ENCODE measurements around the gene LRRN3. TPM values are rescaled to one million over a fixed set of nuclear protein-coding genes. Genes with fewer than 3 reads are reported as not detected.

The LRRN3 gene
- total and polyA plus RNA-seq, 4 donors: 39.6 to 106 (median 78.3) TPM

DNA sequence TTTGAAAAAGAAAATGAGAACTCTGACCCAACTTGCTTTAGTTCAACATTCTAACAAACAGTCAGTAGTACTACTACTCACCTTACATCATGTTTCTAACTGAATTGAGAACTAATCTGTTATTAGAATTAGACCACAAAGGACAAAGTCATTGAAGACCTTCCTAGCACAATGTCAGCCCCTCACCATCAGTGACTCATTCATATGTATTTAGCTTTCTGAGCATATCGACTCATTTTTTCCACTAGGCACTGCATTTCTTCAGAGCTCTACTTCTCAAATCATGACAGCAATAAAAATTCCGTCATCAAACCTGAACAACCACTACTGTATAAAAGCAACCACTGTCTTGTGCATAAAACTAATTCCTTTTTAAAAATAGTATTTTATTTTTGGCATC is 4.4 kb upstream of the LRRN3 start:
- no peaks in the 10 kb centered on the region for H3K36me3 ChIP-seq (ENCODE audit: control insufficient read depth, insufficient read depth, low read length)
- no peaks in the 10 kb centered on the region for H3K4me1 ChIP-seq (ENCODE audit: control insufficient read depth, insufficient read depth, low read length)
- no peak overlapping the region for H3K4me3 ChIP-seq (ENCODE audit: low read depth, low read length)
- DNase-seq (ENCODE audit: low read depth in 4 of 6, low spot score in 6 of 6): no peak
- no peaks in the 10 kb centered on the region for H3K27me3 ChIP-seq (ENCODE audit: control insufficient read depth, insufficient read depth, low read length)
- WGBS (ENCODE audit: insufficient coverage): 100% methylated on average over 1 of the region's 2 CpGs
- no peaks in the 10 kb centered on the region for H3K9me3 ChIP-seq (ENCODE audit: control insufficient read depth, insufficient read depth, low read length)
- H3K27ac ChIP-seq (ENCODE audit: low read depth, low read length): no peak overlapping the region

DNA sequence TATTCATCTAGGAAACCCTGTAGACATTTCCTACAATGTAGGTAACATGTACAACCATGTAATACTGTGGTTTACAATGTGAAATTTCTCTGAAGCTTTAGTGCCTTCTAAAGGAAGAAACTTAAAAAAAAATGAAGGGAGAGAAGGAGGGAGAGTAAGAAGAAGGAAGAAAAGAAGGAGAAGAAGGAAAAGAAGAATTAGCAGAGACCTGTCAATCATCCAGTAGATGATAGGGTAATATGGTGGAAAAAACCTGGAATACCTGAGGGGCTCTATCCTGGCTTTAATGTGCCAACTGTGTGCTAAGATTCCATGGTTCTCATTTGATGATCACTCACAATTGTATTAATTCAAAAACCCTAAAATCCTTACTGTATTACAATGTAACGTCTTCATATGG is 2.6 kb upstream of the LRRN3 start:
- no CpG with 5 or more reads among the region's 1 CpG for WGBS (ENCODE audit: insufficient coverage)
- Histone ChIP-seq H3K4me1 (ENCODE audit: control insufficient read depth, insufficient read depth, low read length) (no peaks in the 10 kb centered on the region), H3K4me3 (ENCODE audit: low read depth, low read length) (no peak overlapping the region), H3K9me3 (ENCODE audit: control insufficient read depth, insufficient read depth, low read length) (no peaks in the 10 kb centered on the region), H3K27me3 (ENCODE audit: control insufficient read depth, insufficient read depth, low read length) (no peaks in the 10 kb centered on the region), H3K36me3 (ENCODE audit: control insufficient read depth, insufficient read depth, low read length) (no peaks in the 10 kb centered on the region), H3K27ac (ENCODE audit: low read depth, low read length) (no peak overlapping the region)
- DNase-seq (ENCODE audit: low read depth in 4 of 6, low spot score in 6 of 6): no peak

DNA sequence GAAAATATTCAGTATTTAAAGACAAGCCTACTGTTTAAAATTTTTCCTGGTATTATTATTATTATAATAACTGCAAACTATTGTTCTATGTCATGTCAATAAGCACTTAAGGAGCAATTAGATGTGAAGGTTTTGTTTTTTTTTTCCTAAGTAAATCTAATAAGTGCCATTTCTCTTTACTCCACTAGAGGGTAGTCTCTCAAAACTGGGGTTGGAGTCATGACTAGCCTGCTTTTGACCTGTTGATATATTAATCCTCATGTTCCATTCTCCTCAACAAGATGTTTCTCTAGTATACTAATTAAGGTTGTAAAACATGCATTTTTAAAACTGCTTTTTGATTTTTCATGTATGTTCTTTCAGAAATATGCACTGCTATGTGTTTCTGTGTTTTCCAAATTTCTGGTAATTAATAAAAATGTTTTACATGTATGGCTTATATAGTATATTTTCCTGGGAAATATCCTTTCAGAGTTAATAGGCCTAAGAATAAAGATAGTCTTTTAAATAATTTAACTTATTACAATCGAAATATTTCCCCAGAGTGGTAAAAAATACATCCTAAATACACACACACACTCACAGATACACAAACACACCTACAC is 1.0 kb upstream of the LRRN3 start:
- H3K36me3 ChIP-seq (ENCODE audit: control insufficient read depth, insufficient read depth, low read length): no peaks in the 10 kb centered on the region
- H3K27ac ChIP-seq (ENCODE audit: low read depth, low read length): no peak overlapping the region
- no peak overlapping the region for H3K4me3 ChIP-seq (ENCODE audit: low read depth, low read length)
- DNase-seq (ENCODE audit: low read depth in 4 of 6, low spot score in 6 of 6): peak in 3 of 6 donors; percentile 32 to 85 (median 72)
- no peaks in the 10 kb centered on the region for H3K9me3 ChIP-seq (ENCODE audit: control insufficient read depth, insufficient read depth, low read length)
- H3K4me1 ChIP-seq (ENCODE audit: control insufficient read depth, insufficient read depth, low read length): no peaks in the 10 kb centered on the region
- no peaks in the 10 kb centered on the region for H3K27me3 ChIP-seq (ENCODE audit: control insufficient read depth, insufficient read depth, low read length)
- WGBS (ENCODE audit: insufficient coverage): no CpG with 5 or more reads among the region's 1 CpG

DNA sequence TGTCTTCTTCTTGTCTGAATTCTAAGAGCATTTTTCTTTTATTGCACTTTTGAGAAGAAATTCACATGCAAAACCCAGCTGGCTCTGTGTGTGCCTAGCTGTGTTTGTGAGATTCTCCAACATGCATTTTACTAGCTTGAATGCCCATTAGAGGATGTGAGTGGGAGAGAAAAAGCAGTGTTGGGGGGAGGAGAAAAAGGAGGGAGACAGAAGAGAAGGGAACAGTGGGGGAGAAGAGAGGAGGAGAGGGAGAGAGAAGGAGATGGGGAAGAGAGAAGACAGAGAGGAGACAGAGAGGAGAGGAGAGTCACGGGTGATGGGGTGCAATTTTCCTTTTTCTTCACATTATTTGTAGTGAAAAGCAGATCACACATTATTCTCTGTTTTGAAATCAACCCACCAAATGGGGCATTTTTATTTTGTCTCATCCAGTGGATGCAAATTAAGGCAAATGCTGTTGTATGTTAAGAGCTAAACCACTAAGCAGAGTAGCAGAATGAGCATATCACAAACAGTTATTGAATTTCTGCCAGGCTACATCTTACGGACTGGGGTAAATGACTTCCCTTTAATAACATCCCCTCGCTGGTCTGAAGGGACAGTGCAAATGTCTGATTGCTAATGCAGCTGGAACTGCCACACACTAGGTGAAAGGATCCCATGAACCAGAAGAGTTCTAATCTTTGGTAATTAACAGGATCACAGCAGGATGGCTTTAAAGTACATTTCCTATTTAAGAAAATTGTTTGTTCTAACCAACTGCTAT is 849 bp downstream of the LRRN3 start:
- no peaks in the 10 kb centered on the region for H3K36me3 ChIP-seq (ENCODE audit: control insufficient read depth, insufficient read depth, low read length)
- DNase-seq (ENCODE audit: low read depth in 4 of 6, low spot score in 6 of 6): peak in 5 of 6 donors; percentile 53 to 92 (median 70)

DNA sequence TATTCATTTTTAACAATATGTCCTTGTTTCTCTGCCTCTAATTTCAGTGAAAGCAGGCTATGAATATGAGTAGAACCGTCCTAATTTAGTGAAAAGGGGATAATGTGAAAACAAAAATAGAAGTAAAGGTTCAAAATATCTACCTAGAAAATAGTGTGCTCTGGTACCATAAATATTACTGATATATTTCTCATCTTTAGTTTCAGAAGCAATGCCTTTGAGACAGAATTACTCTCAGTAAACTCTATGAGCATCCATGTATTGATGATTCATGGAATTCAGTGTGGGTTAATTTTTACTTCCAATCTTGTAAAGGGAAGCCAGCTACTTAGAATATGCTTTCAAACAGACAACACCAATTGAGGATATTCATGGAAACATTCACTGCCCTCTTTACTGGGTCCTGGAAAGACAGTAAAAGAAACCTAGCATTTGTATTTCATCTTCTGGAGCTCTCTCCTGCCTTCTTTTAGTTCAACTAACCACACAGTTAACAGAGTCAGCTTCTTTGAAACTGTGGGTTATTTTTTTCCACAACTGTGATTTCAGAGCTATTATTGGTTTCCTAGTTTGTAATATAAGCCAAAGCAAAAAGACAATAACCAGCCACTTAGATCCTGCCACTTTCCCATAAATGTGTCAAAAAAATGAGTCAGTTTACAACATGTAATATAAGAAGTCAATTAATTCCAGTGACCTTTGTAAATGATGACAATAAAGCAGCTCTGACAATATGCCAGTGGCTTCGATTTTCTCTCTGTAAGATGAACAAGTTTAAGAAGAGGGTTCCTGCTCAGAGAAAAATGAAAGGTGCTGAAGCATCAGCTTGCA is 1.7 kb downstream of the LRRN3 start:
- 7% methylated on average over 1 of the region's 2 CpGs for WGBS (ENCODE audit: insufficient coverage)
- Histone ChIP-seq H3K36me3 (ENCODE audit: control insufficient read depth, insufficient read depth, low read length) (no peaks in the 10 kb centered on the region), H3K9me3 (ENCODE audit: control insufficient read depth, insufficient read depth, low read length) (no peaks in the 10 kb centered on the region), H3K4me1 (ENCODE audit: control insufficient read depth, insufficient read depth, low read length) (no peaks in the 10 kb centered on the region), H3K4me3 (ENCODE audit: low read depth, low read length) (peak overlapping the region; percentile 76), H3K27me3 (ENCODE audit: control insufficient read depth, insufficient read depth, low read length) (no peaks in the 10 kb centered on the region), H3K27ac (ENCODE audit: low read depth, low read length) (peak overlapping the region; percentile 87)
- peak in 3 of 6 donors; percentile 15 to 80 (median 49) for DNase-seq (ENCODE audit: low read depth in 4 of 6, low spot score in 6 of 6)

More for the DNA sequence above, 849 bp downstream of the LRRN3 start:
- Histone ChIP-seq H3K27ac (ENCODE audit: low read depth, low read length) (peak overlapping the region; percentile 87), H3K9me3 (ENCODE audit: control insufficient read depth, insufficient read depth, low read length) (no peaks in the 10 kb centered on the region), H3K4me3 (ENCODE audit: low read depth, low read length) (peak overlapping the region; percentile 76), H3K4me1 (ENCODE audit: control insufficient read depth, insufficient read depth, low read length) (no peaks in the 10 kb centered on the region), H3K27me3 (ENCODE audit: control insufficient read depth, insufficient read depth, low read length) (no peaks in the 10 kb centered on the region)
- no CpG with 5 or more reads among the region's 3 CpGs for WGBS (ENCODE audit: insufficient coverage)

DNA sequence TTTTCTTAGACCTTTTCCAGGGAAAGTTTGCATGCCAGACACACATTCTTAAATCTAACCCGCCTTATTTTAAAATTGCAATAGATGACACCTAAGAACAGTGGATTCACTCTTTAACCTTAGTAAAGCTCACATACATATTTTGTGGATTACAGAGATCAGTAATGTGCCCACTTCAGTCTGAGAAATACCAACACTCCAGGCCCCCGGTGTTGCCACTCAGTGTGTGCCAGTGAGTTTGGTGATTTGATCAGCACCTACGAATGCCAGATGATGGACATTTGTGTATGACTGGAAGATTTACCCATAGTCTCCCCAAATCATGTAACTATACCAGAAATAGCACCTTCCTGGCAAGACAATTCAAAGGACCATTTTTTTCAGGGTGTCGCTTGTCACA is 2.6 kb downstream of the LRRN3 start:
- Histone ChIP-seq H3K4me1 (ENCODE audit: control insufficient read depth, insufficient read depth, low read length) (no peaks in the 10 kb centered on the region), H3K36me3 (ENCODE audit: control insufficient read depth, insufficient read depth, low read length) (no peaks in the 10 kb centered on the region), H3K9me3 (ENCODE audit: control insufficient read depth, insufficient read depth, low read length) (no peaks in the 10 kb centered on the region), H3K4me3 (ENCODE audit: low read depth, low read length) (peak overlapping the region; percentile 76), H3K27me3 (ENCODE audit: control insufficient read depth, insufficient read depth, low read length) (no peaks in the 10 kb centered on the region), H3K27ac (ENCODE audit: low read depth, low read length) (no peak overlapping the region)
- peak in 1 of 6 donors; percentile 57 for DNase-seq (ENCODE audit: low read depth in 4 of 6, low spot score in 6 of 6)
- 20% methylated on average over 1 of the region's 4 CpGs for WGBS (ENCODE audit: insufficient coverage)

DNA sequence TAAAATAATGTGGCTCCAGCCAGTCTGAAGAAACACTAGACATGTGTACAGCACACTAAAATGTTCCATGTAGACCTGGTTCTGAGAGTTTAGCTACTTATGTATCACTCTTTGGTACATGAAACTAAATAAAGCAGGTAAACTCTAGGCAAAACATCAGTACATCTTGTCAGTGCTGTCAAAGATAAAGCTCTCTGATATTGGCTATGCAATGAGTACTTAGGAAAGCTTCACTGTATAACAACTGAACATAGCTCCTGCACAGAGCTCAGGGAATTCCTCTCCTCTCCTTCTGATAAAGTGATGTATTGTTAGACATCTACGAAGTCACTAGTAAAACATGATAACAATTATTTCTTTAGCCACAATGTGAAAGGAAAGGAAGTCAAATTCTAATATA is 3.5 kb downstream of the LRRN3 start:
- no peaks in the 10 kb centered on the region for H3K4me1 ChIP-seq (ENCODE audit: control insufficient read depth, insufficient read depth, low read length)

DNA sequence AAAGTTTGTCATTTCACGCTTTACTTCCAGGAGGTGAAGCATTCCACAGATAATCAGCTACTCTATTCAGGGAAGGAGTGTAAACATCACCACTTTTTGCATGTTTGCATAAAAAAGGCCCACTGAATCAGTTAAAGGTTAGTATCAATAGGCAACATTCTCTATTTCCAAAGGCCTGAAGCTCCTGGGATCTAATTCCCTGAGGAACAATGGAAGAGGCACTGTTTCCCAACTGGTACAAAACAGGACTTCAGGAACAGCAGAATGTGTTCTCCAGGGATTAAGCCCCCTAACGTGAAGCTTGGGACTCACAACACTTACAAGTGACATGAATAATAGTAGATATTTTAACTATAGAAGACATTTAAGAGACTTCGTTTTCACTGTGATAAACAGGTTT is 6.1 kb downstream of the LRRN3 start:
- DNase-seq (ENCODE audit: low read depth in 4 of 6, low spot score in 6 of 6): peak in 1 of 6 donors; percentile 38
- no peak overlapping the region for H3K4me3 ChIP-seq (ENCODE audit: low read depth, low read length)
- no peak overlapping the region for H3K27ac ChIP-seq (ENCODE audit: low read depth, low read length)
- no peaks in the 10 kb centered on the region for H3K27me3 ChIP-seq (ENCODE audit: control insufficient read depth, insufficient read depth, low read length)
- H3K9me3 ChIP-seq (ENCODE audit: control insufficient read depth, insufficient read depth, low read length): no peaks in the 10 kb centered on the region
- WGBS (ENCODE audit: insufficient coverage): no CpG with 5 or more reads among the region's 3 CpGs
- no peaks in the 10 kb centered on the region for H3K4me1 ChIP-seq (ENCODE audit: control insufficient read depth, insufficient read depth, low read length)
- H3K36me3 ChIP-seq (ENCODE audit: control insufficient read depth, insufficient read depth, low read length): no peaks in the 10 kb centered on the region

More for the DNA sequence above, 3.5 kb downstream of the LRRN3 start:
- no peaks in the 10 kb centered on the region for H3K27me3 ChIP-seq (ENCODE audit: control insufficient read depth, insufficient read depth, low read length)
- no CpG with 5 or more reads among the region's 1 CpG for WGBS (ENCODE audit: insufficient coverage)
- H3K27ac ChIP-seq (ENCODE audit: low read depth, low read length): peak overlapping the region; percentile 25
- no peaks in the 10 kb centered on the region for H3K9me3 ChIP-seq (ENCODE audit: control insufficient read depth, insufficient read depth, low read length)
- DNase-seq (ENCODE audit: low read depth in 4 of 6, low spot score in 6 of 6): peak in 2 of 6 donors; percentile 18 to 65
- no peaks in the 10 kb centered on the region for H3K36me3 ChIP-seq (ENCODE audit: control insufficient read depth, insufficient read depth, low read length)
- H3K4me3 ChIP-seq (ENCODE audit: low read depth, low read length): peak overlapping the region; percentile 76

DNA sequence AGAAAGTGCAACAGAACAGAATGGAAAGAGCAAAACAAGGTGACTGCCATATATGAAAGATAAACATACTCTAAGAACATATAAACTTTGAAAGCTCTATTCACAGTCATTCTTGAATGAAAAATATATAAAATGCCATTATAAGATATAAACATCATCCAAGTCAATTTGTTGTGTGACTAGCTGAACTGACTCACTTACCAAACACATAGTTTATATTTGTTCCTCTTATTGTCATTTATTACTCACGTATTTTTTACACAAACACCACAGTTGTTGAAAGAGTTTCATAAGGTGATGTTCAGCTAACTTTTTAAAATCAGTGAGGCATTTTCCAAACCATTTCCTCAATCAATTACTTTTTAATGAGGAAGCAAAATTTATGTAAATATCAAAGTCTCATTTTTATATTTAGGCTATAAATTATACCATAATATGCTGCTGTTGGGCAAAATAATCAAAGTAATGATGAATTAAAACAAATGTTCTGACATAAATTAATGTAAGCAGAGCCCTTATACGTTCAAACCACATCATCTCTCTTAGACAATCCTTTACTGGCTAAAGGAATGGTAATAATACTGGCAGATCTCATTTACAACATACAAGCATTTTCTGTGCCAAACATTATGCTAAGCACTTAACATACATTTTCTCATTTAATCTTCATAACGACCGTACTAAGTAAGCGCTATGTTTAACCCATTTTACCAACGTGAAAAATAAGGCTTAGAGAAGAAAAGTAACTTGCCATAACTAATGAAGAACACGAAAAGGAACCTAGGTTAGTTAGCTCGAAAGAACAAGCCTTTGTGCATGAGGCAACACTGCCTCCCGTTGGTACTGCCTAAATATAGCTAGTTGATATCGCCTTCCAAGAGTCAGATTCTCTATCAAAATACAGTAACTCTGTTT is 7.3 kb downstream of the LRRN3 start:
- Histone ChIP-seq H3K4me1 (ENCODE audit: control insufficient read depth, insufficient read depth, low read length) (no peaks in the 10 kb centered on the region), H3K9me3 (ENCODE audit: control insufficient read depth, insufficient read depth, low read length) (no peaks in the 10 kb centered on the region), H3K4me3 (ENCODE audit: low read depth, low read length) (no peak overlapping the region), H3K27ac (ENCODE audit: low read depth, low read length) (no peak overlapping the region), H3K27me3 (ENCODE audit: control insufficient read depth, insufficient read depth, low read length) (no peaks in the 10 kb centered on the region), H3K36me3 (ENCODE audit: control insufficient read depth, insufficient read depth, low read length) (no peaks in the 10 kb centered on the region)
- WGBS (ENCODE audit: insufficient coverage): no CpG with 5 or more reads among the region's 10 CpGs
- DNase-seq (ENCODE audit: low read depth in 4 of 6, low spot score in 6 of 6): peak in 3 of 6 donors; percentile 57 to 90 (median 78)

All from spinal cord (tissue), 10 donors.